BE2C (cell line): ENCODE data around the gene CYBB.

Experiments used
- DNase-seq: peaks from one replicate; pipeline ENCODE4 v3.0.0-alpha.2; 2020
- H3K27me3 ChIP-seq: fragments of 250-450 bp; sonication (Bioruptor Pico); 2 replicates; pipeline ENCODE4 v1.5.1; 2020; ENCODE audit warnings: mild to moderate bottlenecking
- H3K36me3 ChIP-seq: fragments of 250-450 bp; sonication (Bioruptor Pico); 2 replicates; pipeline ENCODE4 v1.5.1; 2020; ENCODE audit warnings: mild to moderate bottlenecking
- H3K4me1 ChIP-seq: fragments of 250-450 bp; sonication (Bioruptor Pico); 2 replicates; pipeline ENCODE4 v1.5.1; 2020
- H3K4me3 ChIP-seq: 2 replicates; pipeline ENCODE4 v1.5.1; 2011; ENCODE audit warnings: low read depth, low read length
- H3K9me3 ChIP-seq: fragments of 250-450 bp; sonication (Bioruptor Pico); 2 replicates; pipeline ENCODE4 v1.5.1; 2020
- TF ChIP-seq, protein P1 (sequence below): IDR thresholded peaks from 2 replicates; pipeline ENCODE4 v1.5.1; 2012; ENCODE audit warnings: mild to moderate bottlenecking, low read depth, low read length

Gene CYBB

DNA sequence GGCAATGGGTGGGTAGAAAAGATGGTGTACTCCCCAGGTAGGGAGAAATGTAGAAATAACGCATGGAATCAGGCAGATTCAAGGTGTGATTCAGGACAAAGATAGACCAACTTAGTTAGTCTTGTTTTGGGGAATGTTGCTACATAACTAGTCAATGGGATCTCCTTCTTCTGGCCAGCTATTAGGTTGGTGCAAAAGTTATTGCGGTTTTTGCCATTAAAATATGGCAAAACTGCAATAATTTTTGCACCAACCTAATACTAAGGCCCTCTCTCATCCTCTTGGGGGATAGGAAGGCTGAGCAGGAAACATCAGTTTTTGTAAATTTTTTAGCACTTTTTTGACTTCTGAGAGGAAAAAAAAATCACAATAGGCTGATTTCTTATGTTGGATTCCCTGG, 23.2 kb downstream of the CYBB start:
- no peak overlapping the region for H3K4me3 ChIP-seq
- TF ChIP-seq, protein P1, sequence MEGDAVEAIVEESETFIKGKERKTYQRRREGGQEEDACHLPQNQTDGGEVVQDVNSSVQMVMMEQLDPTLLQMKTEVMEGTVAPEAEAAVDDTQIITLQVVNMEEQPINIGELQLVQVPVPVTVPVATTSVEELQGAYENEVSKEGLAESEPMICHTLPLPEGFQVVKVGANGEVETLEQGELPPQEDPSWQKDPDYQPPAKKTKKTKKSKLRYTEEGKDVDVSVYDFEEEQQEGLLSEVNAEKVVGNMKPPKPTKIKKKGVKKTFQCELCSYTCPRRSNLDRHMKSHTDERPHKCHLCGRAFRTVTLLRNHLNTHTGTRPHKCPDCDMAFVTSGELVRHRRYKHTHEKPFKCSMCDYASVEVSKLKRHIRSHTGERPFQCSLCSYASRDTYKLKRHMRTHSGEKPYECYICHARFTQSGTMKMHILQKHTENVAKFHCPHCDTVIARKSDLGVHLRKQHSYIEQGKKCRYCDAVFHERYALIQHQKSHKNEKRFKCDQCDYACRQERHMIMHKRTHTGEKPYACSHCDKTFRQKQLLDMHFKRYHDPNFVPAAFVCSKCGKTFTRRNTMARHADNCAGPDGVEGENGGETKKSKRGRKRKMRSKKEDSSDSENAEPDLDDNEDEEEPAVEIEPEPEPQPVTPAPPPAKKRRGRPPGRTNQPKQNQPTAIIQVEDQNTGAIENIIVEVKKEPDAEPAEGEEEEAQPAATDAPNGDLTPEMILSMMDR: no peak
- no peaks in the 10 kb centered on the region for H3K9me3 ChIP-seq
- DNase-seq: no peak
- no peaks in the 10 kb centered on the region for H3K27me3 ChIP-seq
- H3K4me1 ChIP-seq: no peaks in the 10 kb centered on the region
- H3K36me3 ChIP-seq: no peaks in the 10 kb centered on the region

DNA sequence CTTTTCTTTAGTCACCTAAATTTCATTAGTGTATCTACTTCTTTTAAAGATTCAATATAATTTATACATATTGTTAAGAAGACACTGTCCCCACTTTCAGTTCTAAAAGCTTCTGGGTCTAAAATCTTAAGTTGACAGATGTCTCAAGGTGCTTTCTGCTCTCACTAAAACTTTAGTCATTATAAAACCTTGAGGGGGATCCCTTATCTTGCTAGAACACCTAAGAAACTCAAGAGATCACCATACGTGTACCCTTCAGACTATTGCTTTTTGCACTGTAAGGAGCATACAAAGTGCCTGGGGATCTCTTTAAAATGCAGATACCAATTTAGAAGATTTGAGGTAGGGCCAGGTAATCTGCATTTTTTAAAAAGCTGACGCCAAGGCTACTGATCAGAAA, 30.1 kb downstream of the CYBB start:
- Histone ChIP-seq H3K27me3 (no peaks in the 10 kb centered on the region), H3K9me3 (no peaks in the 10 kb centered on the region), H3K4me3 (no peak overlapping the region), H3K36me3 (no peaks in the 10 kb centered on the region), H3K4me1 (no peaks in the 10 kb centered on the region)
- DNase-seq: no peak
- TF ChIP-seq, protein P1: no peak

DNA sequence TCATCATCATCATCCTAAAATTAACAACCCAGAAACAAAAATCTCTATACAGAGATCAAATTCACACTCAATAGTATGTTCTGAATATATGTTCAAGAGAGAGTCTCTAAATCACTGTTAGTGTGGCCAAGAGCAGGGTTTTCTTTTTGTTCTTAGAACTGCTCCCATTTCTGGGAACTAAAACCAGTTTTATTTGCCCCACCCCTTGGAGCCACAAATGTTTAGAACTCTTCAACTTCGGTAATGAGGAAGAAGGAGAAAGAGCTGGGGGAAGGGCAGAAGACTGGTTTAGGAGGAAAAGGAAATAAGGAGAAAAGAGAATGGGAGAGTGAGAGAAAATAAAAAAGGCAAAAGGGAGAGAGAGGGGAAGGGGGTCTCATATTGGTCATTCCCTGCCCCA, 32.3 kb downstream of the CYBB start:
- Histone ChIP-seq H3K36me3 (no peaks in the 10 kb centered on the region), H3K9me3 (no peaks in the 10 kb centered on the region), H3K4me1 (no peaks in the 10 kb centered on the region), H3K4me3 (no peak overlapping the region), H3K27me3 (no peaks in the 10 kb centered on the region)
- TF ChIP-seq, protein P1: no peak
- DNase-seq: no peak

DNA sequence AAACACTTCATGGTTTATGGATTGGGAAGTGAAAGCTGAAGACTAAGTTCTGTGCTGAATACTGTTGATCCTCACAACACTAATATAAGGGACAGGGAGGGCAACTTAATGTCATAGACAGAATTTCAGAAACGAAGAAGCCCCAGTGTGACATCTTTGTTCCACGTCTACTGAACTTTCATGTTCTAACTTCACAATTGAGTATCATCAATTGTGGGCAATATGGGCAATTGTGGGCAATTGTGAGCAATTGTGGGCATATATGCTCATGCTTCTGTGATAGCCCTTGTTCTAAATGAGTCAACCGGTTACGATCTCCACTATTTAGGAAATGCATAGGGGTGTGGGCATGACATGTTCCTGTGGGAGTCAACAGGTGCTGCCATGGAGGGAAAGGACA, 33.7 kb downstream of the CYBB start:
- DNase-seq: no peak
- no peaks in the 10 kb centered on the region for H3K27me3 ChIP-seq
- no peaks in the 10 kb centered on the region for H3K36me3 ChIP-seq
- no peak overlapping the region for H3K4me3 ChIP-seq
- no peaks in the 10 kb centered on the region for H3K4me1 ChIP-seq
- TF ChIP-seq, protein P1: no peak
- H3K9me3 ChIP-seq: no peaks in the 10 kb centered on the region

DNA sequence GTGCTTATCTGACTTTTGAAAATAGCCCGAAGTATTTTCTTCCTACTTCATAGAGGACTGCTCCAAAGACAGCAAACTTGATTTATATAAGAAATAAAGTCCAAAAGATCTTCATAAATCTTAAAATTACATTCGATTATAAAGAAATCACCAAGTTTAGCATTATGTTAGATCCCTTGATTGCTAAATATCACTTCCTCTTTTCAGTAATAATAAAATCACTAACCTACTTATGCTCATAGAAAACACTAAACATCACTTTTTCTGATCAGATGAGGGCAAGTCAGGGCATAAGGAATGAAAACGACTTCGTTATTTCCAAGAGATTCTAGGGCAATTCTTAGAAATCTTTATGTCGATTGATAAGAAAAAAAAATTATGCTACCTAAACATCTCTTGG, 35.5 kb downstream of the CYBB start:
- no peaks in the 10 kb centered on the region for H3K4me1 ChIP-seq
- TF ChIP-seq, protein P1: no peak
- no peaks in the 10 kb centered on the region for H3K9me3 ChIP-seq
- no peak for DNase-seq
- H3K4me3 ChIP-seq: no peak overlapping the region
- H3K36me3 ChIP-seq: no peaks in the 10 kb centered on the region
- no peaks in the 10 kb centered on the region for H3K27me3 ChIP-seq

DNA sequence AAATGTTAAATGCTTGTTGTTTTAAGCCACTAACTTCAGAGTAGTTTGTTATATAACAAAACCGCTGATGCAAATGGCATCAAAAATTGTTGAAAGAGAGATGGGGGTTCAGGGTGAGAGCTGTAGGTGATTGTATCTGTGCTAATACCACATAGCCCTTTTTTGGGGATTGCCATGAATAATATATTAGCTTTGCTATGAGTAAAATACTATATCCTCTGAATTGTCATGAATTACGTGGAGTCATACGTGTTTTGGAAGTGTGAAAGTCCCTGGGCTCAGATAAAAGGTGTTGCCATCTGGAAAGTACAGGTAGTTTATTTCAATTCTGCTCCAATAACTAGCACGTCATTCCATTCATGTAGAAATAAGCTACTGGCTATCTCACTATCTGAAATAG, 36.9 kb downstream of the CYBB start:
- Histone ChIP-seq H3K4me1 (no peaks in the 10 kb centered on the region), H3K27me3 (no peaks in the 10 kb centered on the region), H3K36me3 (no peaks in the 10 kb centered on the region), H3K4me3 (no peak overlapping the region), H3K9me3 (no peaks in the 10 kb centered on the region)
- no peak for DNase-seq
- TF ChIP-seq, protein P1: no peak
